K562 (cell line): ENCODE measurements around the gene VWA3A. TPM values are rescaled to one million over a fixed set of nuclear protein-coding genes. Genes with fewer than 3 reads are reported as not detected.

ENCODE experiments used
- ATAC-seq: fragments of 200-7000 bp; cut with Tn5 transposase; 3 replicates; pipeline ENCODE4 v1.9.1; 2020; ENCODE audit warnings: moderate library complexity
- BruUV-seq: library from RNA; stranded (reverse); fragments of 400-500 nt; replicated peaks from 2 replicates; lab custom pipeline; 2021; lab: Mats Ljungman, UMichigan
- CTCF ChIA-PET: fragments of 300-600 bp; formaldehyde crosslinking; extraction: SDS; loops from one replicate; lab custom pipeline; 2021; ENCODE audit warnings: low intra/inter-chr PET ratio; lab: Yijun Ruan, JAX
- POLR2A ChIA-PET: fragments of 300-600, 350-650 bp; sonication (Branson Sonifier 250); formaldehyde crosslinking; extraction: SDS; loops from one replicate; lab custom pipeline; 2021; ENCODE audit warnings: antibody characterized with exemption, inconsistent platforms; lab: Yijun Ruan, JAX
- DNase-seq, 4 experiments: peaks; one replicate each; pipeline versions ENCODE4 v3.0.0 to v3.0.0-alpha.2; 2011 to 2018; ENCODE audit warnings: low spot score in 3 of 4, mixed read lengths in 3 of 4; ENCODE audit errors: extremely low read depth in 1 of 4
- FAIRE-seq: peaks from 2 replicates; lab custom pipeline; 2011; peaks lifted over from hg19 to GRCh38; lab: Jason Lieb, UNC
- H2AFZ ChIP-seq: 2 replicates; pipeline ENCODE4 v1.6.0; 2011; ENCODE audit warnings: low read depth, low read length, control low read depth, inconsistent platforms
- H3K27ac ChIP-seq: fragments of 200-600 bp; 3 replicates; pipeline ENCODE4 v1.8.0; 2011; ENCODE audit warnings: low read depth, mild to moderate bottlenecking, control low read depth, inconsistent platforms, low read length, moderate library complexity, mixed read lengths; ENCODE audit errors: extremely low read depth
- H3K27me3 ChIP-seq, 2 experiments: fragments of 300-600 bp in 1 of 2; 2 replicates in 1 of 2; 3 replicates in 1 of 2; pipeline versions ENCODE4 v1.6.0 to v1.8.0; 2011; ENCODE audit warnings: inconsistent platforms in 2 of 2, low read length in 2 of 2, mild to moderate bottlenecking in 1 of 2, mixed read lengths in 1 of 2, moderate library complexity in 1 of 2; ENCODE audit not compliant: control insufficient read depth in 2 of 2, insufficient read depth in 2 of 2
- H3K36me3 ChIP-seq: fragments of 300-600 bp; 3 replicates; pipeline ENCODE4 v1.8.0; 2011; ENCODE audit warnings: mild to moderate bottlenecking, low read length, inconsistent platforms; ENCODE audit not compliant: control insufficient read depth, insufficient read depth
- H3K4me1 ChIP-seq, 2 experiments: fragments of 200-600 bp in 1 of 2; replicated peaks in 1 of 2; 2 replicates in 1 of 2; 3 replicates in 1 of 2; pipeline versions ENCODE4 v1.5.1 to v1.8.0; 2011; ENCODE audit warnings: inconsistent platforms in 2 of 2, low read length in 2 of 2, mild to moderate bottlenecking in 1 of 2, mixed read lengths in 1 of 2, moderate library complexity in 1 of 2; ENCODE audit not compliant: control insufficient read depth in 2 of 2, insufficient read depth in 2 of 2
- H3K4me2 ChIP-seq: 2 replicates; pipeline ENCODE4 v1.6.1; 2011; ENCODE audit warnings: low read length, control low read depth, inconsistent platforms, mixed read lengths; ENCODE audit not compliant: insufficient read depth
- H3K4me3 ChIP-seq: fragments of 200-600 bp; sonication (generic), shearing (Covaris generic); 2 replicates; pipeline ENCODE4 v1.5.1; 2016; ENCODE audit warnings: control low read depth, inconsistent platforms
- H3K79me2 ChIP-seq: fragments of 200-600 bp; 3 replicates; pipeline ENCODE4 v1.8.0; 2011; ENCODE audit warnings: low read length, inconsistent platforms; ENCODE audit not compliant: control insufficient read depth, insufficient read depth
- H3K9ac ChIP-seq, 2 experiments: 2 replicates each; pipeline versions ENCODE4 v1.6.0 to v1.6.1; 2011; ENCODE audit warnings: low read depth in 2 of 2, low read length in 2 of 2, control low read depth in 1 of 2, inconsistent platforms in 1 of 2, mild to moderate bottlenecking in 1 of 2, mixed read lengths in 1 of 2; ENCODE audit not compliant: insufficient read depth in 1 of 2
- H3K9me1 ChIP-seq: one replicate; pipeline ENCODE4 v1.6.0; 2011; ENCODE audit warnings: inconsistent platforms, mild to moderate bottlenecking, low read length, moderate library complexity; ENCODE audit not compliant: control insufficient read depth, insufficient read depth
- H3K9me3 ChIP-seq: replicated peaks from 2 replicates; pipeline ENCODE4 v1.5.1; 2011; ENCODE audit warnings: low read depth, low read length, inconsistent platforms; ENCODE audit not compliant: control insufficient read depth, insufficient read depth
- H4K20me1 ChIP-seq: replicated peaks from 2 replicates; pipeline ENCODE4 v1.6.1; 2011; ENCODE audit warnings: low read length, inconsistent platforms, mixed read lengths; ENCODE audit not compliant: control insufficient read depth, insufficient read depth
- FOXK2 ChIP-seq, 2 experiments: fragments of 450-650 bp; IDR thresholded peaks in 1 of 2; conservative IDR thresholded peaks in 1 of 2; 2 replicates each; pipeline ENCODE4 v1.6.1; 2016; ENCODE audit warnings: low read depth in 2 of 2, mild to moderate bottlenecking in 1 of 2
- GABPB1 ChIP-seq: sonication (generic); formaldehyde crosslinking; IDR thresholded peaks from 2 replicates; pipeline ENCODE4 v1.8.0; 2022; ENCODE audit warnings: mild to moderate bottlenecking, missing genetic modification reagents
- HDGF ChIP-seq: fragments of 450-650 bp; IDR thresholded peaks from 2 replicates; pipeline ENCODE4 v1.6.1; 2016
- HMGN3 ChIP-seq: IDR thresholded peaks from 2 replicates; pipeline ENCODE4 v1.6.1; 2011; ENCODE audit warnings: borderline replicate concordance, low read depth, mild to moderate bottlenecking, mixed read lengths, low read length; ENCODE audit not compliant: insufficient read length; ENCODE audit errors: extremely low read depth
- LCOR ChIP-seq: sonication (generic); formaldehyde crosslinking; IDR thresholded peaks from 2 replicates; pipeline ENCODE4 v1.8.0; 2022; ENCODE audit warnings: mild to moderate bottlenecking, missing genetic modification reagents
- NFATC3 ChIP-seq: fragments of 450-650 bp; IDR thresholded peaks from 2 replicates; pipeline ENCODE4 v1.6.1; 2017; ENCODE audit warnings: mild to moderate bottlenecking
- ZNF121 ChIP-seq: sonication (generic); formaldehyde crosslinking; conservative IDR thresholded peaks from 2 replicates; pipeline ENCODE4 v1.8.0; 2022; ENCODE audit warnings: missing genetic modification reagents
- ZNF239 ChIP-seq: fragments of 250-450 bp; sonication (Bioruptor Pico); IDR thresholded peaks from 2 replicates; pipeline ENCODE4 v1.4.0; 2020; ENCODE audit warnings: mild to moderate bottlenecking
- WGBS: fragments of 100-300 bp; shearing (Covaris generic); methylation state at CpG from one replicate; pipeline ENCODE4 v1.1.6; 2016; ENCODE audit warnings: low coverage, mixed read lengths; ENCODE audit not compliant: insufficient coverage; ENCODE audit errors: missing lambda C conversion rate; 5-methylcytosine and 5-hydroxymethylcytosine counted together
- in situ Hi-C: fragments of 300-500 bp; cut with MboI; formaldehyde crosslinking; loops from 4 replicates; pipeline ENCODE4 v1.15.0; 2018; ENCODE audit warnings: inconsistent platforms, mixed read lengths
- intact Hi-C: fragments of 100-400 bp; cut with micrococcal nuclease; formaldehyde crosslinking; loops from 2 replicates; pipeline ENCODE4 v1.14.2; 2022
- polyA plus RNA-seq, 8 experiments: library from polyadenylated mRNA; depleted of rRNA in 4 of 8; stranded (reverse) in 5 of 8; unstranded in 3 of 8; fragments of >200 nt; fragmentation: Nextera tagmentation in 2 of 8; fragmentation: Illumina TruSeq in 1 of 8; extraction: Ambion mirVana in 2 of 8; extraction: Trizol in 1 of 8; gene quantifications; 2 replicates each; pipeline versions ENCODE4 v1.2.1 to v1.2.3, GENCODE V29; 2011 to 2014; ENCODE audit warnings: inconsistent platforms in 1 of 8, missing spikeins in 1 of 8
- total RNA-seq, 7 experiments: library from RNA; depleted of rRNA in 6 of 7; stranded (reverse); fragments of >200 nt in 6 of 7; fragmentation: Illumina TruSeq in 2 of 7; extraction: Trizol in 2 of 7; gene quantifications; 2 replicates each; pipeline versions ENCODE4 v1.2.1 to v1.2.3, GENCODE V29; 2011 to 2021; ENCODE audit warnings: low replicate concordance in 1 of 7

The VWA3A gene
- total and polyA plus RNA-seq, 9 of the 15 experiments (the other 6 are each of a cell fraction or from before 2014, with no cell fraction given): not detected

- Histone ChIP-seq H3K9me1 (no peaks in the 10 kb centered on the region), H3K36me3 (no peaks in the 10 kb centered on the region), H3K79me2 (no peaks in the 10 kb centered on the region), H2AFZ (no peak overlapping the region), H3K27ac (no peak overlapping the region), H3K4me2 (no peak overlapping the region)
- FAIRE-seq: no peak
- under 1% methylated on average over 6 of the region's 6 CpGs for WGBS
- intact Hi-C loops: no loop called here
- POLR2A ChIA-PET: no interaction called here
- TF ChIP-seq GABPB1 (CRISPR knock-in tag) (no peak), LCOR (CRISPR knock-in tag) (no peak), NFATC3 (no peak), ZNF121 (CRISPR knock-in tag) (peak; percentile 43; the same call in 1 of the 2 replicates), FOXK2 (conservative IDR thresholded peaks at IDR 0.05 in 1 of 2, IDR thresholded peaks at IDR 0.05 in 1 of 2; ENCODE audit: low read depth in 2 of 2) (no peak), HDGF (no peak), ZNF239 (CRISPR knock-in tag) (no peak), HMGN3 (no peak)
- TF ChIP-seq, all 486 proteins: peak for 1
- ATAC-seq (no peak), DNase-seq (no peak)
- H3K27me3 ChIP-seq: peaks cover 22 to 59% of the 10 kb centered on the region in 2 experiments
- H3K9me3 ChIP-seq: no peaks in the 10 kb centered on the region
- no TSS peak for BruUV-seq
- in situ Hi-C loops: no loop called here
- CTCF ChIA-PET: no interaction called here
- H3K9ac ChIP-seq: no peak overlapping the region
- 0 out of 2 replicates have a peak, but pooled peaks cover 2% of the 10 kb centered on the region for H4K20me1 ChIP-seq
- H3K4me3 ChIP-seq: no peak overlapping the region
- no peaks in the 10 kb centered on the region for H3K4me1 ChIP-seq
Observed at GRCh38 chr16:22144520-22144919, 52.2 kb downstream of the VWA3A start.
